HEK293 (cell line): ENCODE measurements around the gene ANP32A.

ENCODE experiments used
- SETDB1 ChIP-seq: IDR thresholded peaks from one replicate; pipeline ENCODE4 v1.6.1; 2017; ENCODE audit warnings: mild to moderate bottlenecking, low read length, moderate library complexity, mixed read lengths; ENCODE audit not compliant: insufficient read length
- ZNF169 ChIP-seq: fragments of 450-650 bp; formaldehyde crosslinking; IDR thresholded peaks from 2 replicates; pipeline ENCODE4 v1.5.1; 2016; ENCODE audit warnings: missing biosample characterization, missing genetic modification characterization
- ZNF747 ChIP-seq: fragments of 450-650 bp; formaldehyde crosslinking; IDR thresholded peaks from 2 replicates; pipeline ENCODE4 v1.5.1; 2016; ENCODE audit warnings: missing biosample characterization, missing genetic modification characterization
- TF ChIP-seq, protein P1 (sequence below): fragments of 450-650 bp; formaldehyde crosslinking; IDR thresholded peaks from 2 replicates; pipeline ENCODE4 v1.5.1; 2016; ENCODE audit warnings: missing biosample characterization, missing genetic modification characterization
- TF ChIP-seq, protein P2 (sequence below): fragments of 450-650 bp; formaldehyde crosslinking; IDR thresholded peaks from 2 replicates; pipeline ENCODE4 v1.5.1; 2016; ENCODE audit warnings: missing biosample characterization, missing genetic modification characterization
- TF ChIP-seq, protein P3 (sequence below): fragments of 450-650 bp; formaldehyde crosslinking; IDR thresholded peaks from 2 replicates; pipeline ENCODE4 v1.5.1; 2016; ENCODE audit warnings: missing biosample characterization, missing genetic modification characterization

DNA sequence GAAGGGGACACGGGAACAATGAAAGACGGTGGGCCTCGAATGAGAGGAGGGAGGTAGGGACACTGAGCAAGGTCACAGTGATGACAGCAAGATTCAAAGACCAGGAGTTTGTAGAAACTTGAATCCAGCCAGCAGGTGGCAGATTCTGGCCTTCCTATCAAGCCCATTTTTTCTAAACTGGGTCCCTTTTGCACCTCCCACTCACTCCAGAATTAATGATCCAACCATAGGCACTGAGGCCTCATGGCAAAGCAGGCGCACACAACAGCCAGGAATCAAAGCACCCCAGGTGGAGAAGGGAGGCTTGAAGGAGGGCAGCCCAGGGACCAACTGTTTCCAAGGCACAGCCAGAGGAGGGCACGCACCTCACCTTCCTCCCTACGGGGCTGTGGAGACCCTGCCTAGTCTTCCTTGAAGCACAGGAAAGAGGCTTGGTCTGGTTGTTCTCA, 90.2 kb downstream of the ANP32A start:
- TF ChIP-seq, protein P1, sequence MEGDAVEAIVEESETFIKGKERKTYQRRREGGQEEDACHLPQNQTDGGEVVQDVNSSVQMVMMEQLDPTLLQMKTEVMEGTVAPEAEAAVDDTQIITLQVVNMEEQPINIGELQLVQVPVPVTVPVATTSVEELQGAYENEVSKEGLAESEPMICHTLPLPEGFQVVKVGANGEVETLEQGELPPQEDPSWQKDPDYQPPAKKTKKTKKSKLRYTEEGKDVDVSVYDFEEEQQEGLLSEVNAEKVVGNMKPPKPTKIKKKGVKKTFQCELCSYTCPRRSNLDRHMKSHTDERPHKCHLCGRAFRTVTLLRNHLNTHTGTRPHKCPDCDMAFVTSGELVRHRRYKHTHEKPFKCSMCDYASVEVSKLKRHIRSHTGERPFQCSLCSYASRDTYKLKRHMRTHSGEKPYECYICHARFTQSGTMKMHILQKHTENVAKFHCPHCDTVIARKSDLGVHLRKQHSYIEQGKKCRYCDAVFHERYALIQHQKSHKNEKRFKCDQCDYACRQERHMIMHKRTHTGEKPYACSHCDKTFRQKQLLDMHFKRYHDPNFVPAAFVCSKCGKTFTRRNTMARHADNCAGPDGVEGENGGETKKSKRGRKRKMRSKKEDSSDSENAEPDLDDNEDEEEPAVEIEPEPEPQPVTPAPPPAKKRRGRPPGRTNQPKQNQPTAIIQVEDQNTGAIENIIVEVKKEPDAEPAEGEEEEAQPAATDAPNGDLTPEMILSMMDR: peak; percentile 74
- TF ChIP-seq, protein P2, sequence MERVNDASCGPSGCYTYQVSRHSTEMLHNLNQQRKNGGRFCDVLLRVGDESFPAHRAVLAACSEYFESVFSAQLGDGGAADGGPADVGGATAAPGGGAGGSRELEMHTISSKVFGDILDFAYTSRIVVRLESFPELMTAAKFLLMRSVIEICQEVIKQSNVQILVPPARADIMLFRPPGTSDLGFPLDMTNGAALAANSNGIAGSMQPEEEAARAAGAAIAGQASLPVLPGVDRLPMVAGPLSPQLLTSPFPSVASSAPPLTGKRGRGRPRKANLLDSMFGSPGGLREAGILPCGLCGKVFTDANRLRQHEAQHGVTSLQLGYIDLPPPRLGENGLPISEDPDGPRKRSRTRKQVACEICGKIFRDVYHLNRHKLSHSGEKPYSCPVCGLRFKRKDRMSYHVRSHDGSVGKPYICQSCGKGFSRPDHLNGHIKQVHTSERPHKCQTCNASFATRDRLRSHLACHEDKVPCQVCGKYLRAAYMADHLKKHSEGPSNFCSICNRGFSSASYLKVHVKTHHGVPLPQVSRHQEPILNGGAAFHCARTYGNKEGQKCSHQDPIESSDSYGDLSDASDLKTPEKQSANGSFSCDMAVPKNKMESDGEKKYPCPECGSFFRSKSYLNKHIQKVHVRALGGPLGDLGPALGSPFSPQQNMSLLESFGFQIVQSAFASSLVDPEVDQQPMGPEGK (tag by site-specific recombination): no peak
- TF ChIP-seq ZNF747 (tag by site-specific recombination) (no peak), SETDB1 (no peak), ZNF169 (tag by site-specific recombination) (no peak)
- TF ChIP-seq, protein P3, sequence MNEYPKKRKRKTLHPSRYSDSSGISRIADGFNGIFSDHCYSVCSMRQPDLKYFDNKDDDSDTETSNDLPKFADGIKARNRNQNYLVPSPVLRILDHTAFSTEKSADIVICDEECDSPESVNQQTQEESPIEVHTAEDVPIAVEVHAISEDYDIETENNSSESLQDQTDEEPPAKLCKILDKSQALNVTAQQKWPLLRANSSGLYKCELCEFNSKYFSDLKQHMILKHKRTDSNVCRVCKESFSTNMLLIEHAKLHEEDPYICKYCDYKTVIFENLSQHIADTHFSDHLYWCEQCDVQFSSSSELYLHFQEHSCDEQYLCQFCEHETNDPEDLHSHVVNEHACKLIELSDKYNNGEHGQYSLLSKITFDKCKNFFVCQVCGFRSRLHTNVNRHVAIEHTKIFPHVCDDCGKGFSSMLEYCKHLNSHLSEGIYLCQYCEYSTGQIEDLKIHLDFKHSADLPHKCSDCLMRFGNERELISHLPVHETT: no peak
